Glomerular endothelial cell (primary cell): Measurements from ENCODE around the gene PPP2R5C. TPM values are rescaled to one million over a fixed set of nuclear protein-coding genes. Genes with fewer than 3 reads are reported as not detected.
"Not testable (repeated sequence)": the region's sequence is repeated elsewhere in the genome, so short reads cannot be mapped to it uniquely, and the experiment has no call there.

ENCODE experiments used
- DNase-seq: peaks from one replicate; pipeline ENCODE4 v3.0.0-alpha.2; 2011; ENCODE audit warnings: low read depth, low spot score; ENCODE audit errors: extremely low read depth
- total RNA-seq: library from RNA; depleted of rRNA; stranded (reverse); fragments of >200 nt; gene quantifications from 2 replicates; pipeline ENCODE4 v1.2.3, GENCODE V29; 2015

The PPP2R5C gene
- total RNA-seq, 1 donor from 2014 or later: 66.9 TPM

DNA sequence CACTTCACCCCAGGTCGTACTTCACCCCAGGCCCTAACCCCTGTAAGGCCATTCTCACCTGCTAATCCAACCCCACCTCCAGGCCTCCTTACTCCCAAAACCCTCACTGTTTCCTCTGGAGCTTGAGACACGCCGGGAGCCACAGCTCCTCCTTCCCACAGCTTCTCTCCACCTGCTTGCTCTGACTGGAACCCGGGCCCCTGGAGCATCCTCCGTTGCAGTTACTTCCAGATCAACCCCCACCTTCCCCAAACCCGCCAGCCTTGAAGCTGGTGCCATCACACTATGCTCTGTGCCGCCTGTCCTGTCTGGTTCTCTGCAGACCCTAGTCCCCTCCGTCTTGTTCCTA lies 34.6 kb upstream of the PPP2R5C start:
- DNase-seq: no peak

DNA sequence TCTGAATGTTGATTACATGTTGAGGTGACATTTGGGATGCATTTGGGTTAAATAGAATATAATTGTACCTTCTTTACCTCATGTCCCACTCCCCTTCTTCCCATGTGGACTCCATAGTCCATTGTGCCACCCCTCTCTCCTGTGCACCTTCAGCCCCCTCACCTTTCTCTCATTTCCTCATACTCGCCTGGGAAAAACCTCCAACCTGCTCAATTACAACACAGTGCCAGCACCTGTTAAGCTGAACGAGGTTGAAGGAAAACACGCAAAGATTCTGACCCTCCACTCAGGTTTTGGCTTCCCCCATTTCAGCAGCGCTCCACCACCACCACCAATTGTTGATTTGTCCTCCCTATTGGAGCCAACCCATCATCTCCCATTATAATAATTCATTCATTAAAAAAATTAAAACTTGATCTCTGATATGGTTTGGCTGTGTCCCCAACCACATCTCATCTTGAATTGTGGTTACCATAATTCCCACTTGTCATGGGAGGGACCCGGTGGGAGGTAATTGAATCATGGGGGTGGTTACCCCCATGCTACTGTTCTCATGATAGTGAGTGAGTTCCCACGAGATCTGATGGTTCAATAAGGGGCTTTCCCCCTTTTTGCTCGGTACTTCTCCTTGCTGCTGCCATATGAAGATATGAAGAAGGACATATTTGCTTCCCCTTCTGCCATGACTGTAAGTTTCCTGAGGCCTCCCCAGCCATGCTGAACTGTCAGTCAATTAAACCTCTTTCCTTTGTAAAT lies 33.7 kb upstream of the PPP2R5C start:
- no peak for DNase-seq

- DNase-seq: no peak
Measured at GRCh38 chr14:101728367-101728742, 33.2 kb upstream of the PPP2R5C start.

DNA sequence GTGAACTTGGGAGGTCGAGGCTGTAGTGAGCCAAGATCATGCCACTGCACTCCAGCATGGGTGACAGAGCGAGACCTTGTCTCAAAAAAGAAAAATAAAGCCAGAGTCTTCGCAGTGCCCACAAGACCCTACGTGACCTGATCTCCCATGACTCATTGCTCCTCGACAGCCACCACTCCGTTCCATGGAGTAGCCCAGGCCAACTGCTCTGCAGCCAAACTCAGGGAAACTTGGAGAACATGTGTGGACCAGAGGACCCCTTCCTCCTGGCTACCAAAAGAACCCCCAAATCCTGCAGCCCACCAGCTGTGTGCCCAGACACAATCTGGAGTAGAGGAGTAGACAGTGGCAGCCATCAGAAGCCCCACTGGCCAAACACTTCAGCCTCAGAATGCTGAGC lies 32.1 kb upstream of the PPP2R5C start:
- DNase-seq: no peak

- not testable (repeated sequence) for DNase-seq
Measured at GRCh38 chr14:101730157-101730556, 31.4 kb upstream of the PPP2R5C start.

GRCh38 chr14:101730626-101731186 lies 30.8 kb upstream of the PPP2R5C start:
- no peak for DNase-seq

- DNase-seq: no peak
Measured at GRCh38 chr14:101731187-101732080, 30.1 kb upstream of the PPP2R5C start.

DNA sequence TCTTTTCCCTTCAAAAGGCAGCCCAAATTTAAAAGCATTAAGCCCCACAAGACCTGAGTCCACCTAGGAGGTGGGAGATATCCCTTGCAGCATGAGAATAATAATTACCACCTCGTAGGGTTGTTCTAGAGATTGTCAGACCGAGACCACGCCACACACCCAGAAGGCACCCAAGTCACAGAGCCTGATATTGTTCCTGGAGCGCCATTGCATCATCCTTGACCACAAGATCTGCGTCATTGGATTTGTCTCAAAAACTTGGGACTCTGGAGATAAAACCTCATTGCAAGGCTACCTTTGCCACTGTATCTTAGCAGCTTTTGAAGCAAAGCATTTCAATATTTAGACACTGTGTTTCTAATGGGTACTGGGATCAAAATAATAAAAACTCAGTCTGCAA lies 29.4 kb upstream of the PPP2R5C start:
- DNase-seq: no peak

GRCh38 chr14:101733211-101733610 lies 28.3 kb upstream of the PPP2R5C start:
- DNase-seq: no peak

DNA sequence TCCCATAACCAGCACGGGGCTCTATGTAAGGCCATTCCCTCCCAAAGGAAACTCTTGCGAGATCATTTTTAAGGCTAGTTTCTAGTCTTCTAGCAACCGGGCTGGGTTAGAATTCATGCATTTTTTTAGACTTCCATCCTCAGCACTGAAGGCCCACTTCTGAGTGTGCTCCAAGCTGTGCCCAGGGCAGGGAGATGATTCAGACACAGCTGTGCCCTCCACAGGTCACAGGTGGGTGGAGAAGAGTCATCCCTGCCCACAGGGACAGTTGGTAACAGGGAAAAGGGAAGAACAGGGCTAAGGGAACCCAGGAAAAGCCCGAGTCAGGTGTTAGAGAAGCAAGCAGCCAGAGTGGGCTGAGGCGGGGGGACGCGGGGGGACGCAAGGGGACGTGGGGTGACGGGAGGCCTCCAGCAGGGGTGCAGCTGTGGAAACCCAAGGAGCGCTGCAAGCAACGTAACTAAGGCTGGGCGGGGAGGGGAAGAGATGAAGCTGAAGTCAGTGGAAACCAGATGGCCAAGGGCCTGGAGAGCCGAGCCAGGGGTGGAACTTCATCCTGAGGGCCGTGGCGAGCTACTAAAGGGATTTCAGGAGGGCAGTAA lies 27.2 kb upstream of the PPP2R5C start:
- no peak for DNase-seq

DNA sequence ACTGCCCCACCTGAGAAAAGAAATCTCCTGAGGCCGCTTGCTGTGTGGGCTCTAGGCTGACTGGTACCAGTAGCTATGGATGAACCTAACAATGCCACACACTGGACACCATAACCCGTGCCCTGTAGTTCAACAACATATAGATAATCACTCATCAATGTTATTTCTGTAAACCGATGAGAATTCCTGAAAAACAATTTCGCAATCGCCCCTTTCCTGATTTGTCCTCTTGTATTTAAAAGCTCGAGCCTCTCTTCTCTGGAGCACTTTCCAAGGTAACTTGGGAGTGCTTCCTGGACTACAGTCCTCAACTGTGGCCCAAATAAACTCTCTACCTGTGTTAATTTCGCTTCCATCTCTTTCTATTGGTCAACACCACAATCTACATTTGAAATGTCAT lies 26.1 kb upstream of the PPP2R5C start:
- no peak for DNase-seq

- no peak for DNase-seq
Measured at GRCh38 chr14:101736071-101736470, 25.4 kb upstream of the PPP2R5C start.

GRCh38 chr14:101736585-101736984 lies 24.9 kb upstream of the PPP2R5C start:
- no peak for DNase-seq

GRCh38 chr14:101737414-101738339 lies 23.8 kb upstream of the PPP2R5C start:
- DNase-seq: no peak

DNA sequence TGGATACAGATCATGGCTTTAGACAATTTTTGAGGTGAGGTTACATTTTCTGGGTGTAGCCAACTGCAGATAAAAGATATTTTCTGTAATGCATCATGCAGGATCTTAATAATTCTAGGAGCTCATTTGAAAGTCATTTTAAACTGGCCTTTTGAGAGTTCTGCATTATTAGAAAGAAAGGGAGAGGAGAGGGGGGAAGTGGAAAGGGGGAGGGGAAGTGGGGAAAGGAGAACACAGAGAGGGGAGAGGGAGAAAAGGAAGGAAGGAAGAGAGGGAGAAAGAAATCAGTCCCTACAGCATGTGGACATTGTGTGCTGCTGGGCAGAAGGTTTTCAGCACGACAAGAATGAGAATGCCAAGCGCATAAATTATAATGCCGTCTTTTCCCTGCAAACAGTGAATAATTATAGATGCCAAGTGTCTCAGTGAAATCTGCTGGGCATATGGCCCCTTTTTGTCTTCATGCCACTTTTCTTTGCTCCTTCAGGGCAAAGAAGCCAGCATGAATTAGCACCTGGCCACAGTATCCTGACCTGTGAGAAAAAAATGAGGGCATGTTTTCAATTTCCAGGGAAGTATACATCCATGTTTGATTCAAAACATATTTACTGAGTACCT lies 22.7 kb upstream of the PPP2R5C start:
- no peak for DNase-seq

DNA sequence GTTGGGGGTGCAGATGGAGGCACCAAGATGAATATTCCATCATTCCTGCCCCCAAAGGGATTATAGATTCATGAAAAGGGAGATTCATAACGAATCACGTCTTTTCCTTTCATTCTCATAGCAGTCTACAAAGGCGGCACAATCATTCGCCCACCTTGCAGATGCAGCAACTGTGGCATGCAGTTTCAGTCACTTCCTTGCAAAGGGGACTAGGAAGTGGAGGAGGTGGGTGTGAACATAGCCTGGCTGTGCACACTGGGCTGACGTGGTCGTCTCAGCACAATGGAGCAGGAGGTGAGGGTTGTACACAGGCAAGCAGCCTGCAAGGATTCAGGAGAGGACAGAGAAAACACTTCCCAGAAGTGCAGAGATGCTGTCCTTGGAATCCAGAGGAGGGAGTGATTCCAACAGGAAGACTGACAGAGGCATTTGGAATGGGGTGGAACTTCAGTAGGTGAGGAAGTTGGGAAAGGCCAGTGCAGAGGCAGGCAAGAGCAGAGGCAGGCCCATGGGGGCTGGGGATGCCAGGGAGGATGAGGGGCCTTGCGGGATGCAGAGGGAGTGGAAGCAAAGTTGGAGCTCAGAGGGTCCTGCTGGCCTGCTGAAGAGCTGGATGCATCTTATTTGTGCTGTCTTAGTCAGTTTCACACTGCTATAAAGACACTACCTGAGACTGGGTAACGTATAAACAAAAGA lies 21.9 kb upstream of the PPP2R5C start:
- DNase-seq: no peak

DNA sequence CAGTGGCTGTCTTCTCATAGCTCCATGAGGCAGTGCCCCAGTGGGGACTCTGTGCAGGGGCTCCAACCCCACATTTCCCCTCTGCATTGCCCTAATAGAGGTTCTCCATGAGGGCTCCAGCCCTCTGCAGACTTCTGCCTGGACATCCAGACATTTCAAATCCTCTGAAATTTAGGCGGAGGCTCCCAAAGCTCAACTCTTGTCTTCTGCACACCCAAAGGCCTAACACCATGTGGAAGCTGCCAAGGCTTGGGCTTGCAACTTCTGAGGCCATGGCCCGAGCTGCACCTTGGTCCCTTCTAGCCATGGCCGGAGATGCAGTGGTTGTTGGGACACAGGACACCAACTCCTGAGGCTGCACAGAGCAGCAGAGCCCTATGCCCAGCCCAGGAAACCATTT lies 20.5 kb upstream of the PPP2R5C start:
- no peak for DNase-seq

GRCh38 chr14:101743701-101744100 lies 17.8 kb upstream of the PPP2R5C start:
- no peak for DNase-seq

DNA sequence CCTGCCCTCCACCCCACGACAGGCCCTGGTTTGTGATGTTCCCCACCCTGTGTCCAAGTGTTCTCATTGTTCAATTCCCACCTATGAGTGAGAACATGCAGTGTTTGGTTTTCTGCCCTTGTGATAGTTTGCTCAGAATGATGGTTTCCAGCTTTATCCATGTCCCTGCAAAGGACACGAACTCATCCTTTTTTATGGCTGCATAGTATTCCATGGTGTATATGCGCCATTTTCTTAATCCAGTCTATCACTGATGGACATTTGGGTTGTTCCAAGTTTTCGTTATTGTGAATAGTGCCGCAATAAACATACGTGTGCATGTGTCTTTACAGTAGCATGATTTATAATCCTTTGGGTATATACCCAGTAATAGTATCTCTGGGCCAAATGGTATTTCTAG lies 17.1 kb upstream of the PPP2R5C start:
- not testable (repeated sequence) for DNase-seq
